Kidney tubule cell (primary cell): Measurements from ENCODE around the gene EMP3.
A peak's percentile ranks its signal among the peaks of the same experiment; 100 is the strongest.
"Not testable (repeated sequence)": the region's sequence is repeated elsewhere in the genome, so short reads cannot be mapped to it uniquely, and the experiment has no call there.

Source experiments
- DNase-seq: peaks from one replicate; pipeline ENCODE4 v3.0.0-alpha.2; 2018; ENCODE audit warnings: low spot score

The EMP3 gene

GRCh38 chr19:48348045-48348444 lies 22.7 kb downstream of the EMP3 start:
- DNase-seq: no peak

GRCh38 chr19:48348737-48349136 lies 23.4 kb downstream of the EMP3 start:
- DNase-seq: no peak

GRCh38 chr19:48350856-48351255 lies 25.5 kb downstream of the EMP3 start:
- DNase-seq: no peak

GRCh38 chr19:48351341-48351752 lies 26.0 kb downstream of the EMP3 start:
- peak; percentile 46 for DNase-seq

GRCh38 chr19:48353677-48354076 lies 28.3 kb downstream of the EMP3 start:
- peak; percentile 27 for DNase-seq

GRCh38 chr19:48354332-48354992 lies 29.1 kb downstream of the EMP3 start:
- DNase-seq: peak; percentile 24

GRCh38 chr19:48355365-48355954 lies 30.1 kb downstream of the EMP3 start:
- no peak for DNase-seq

- no peak for DNase-seq
Observed at GRCh38 chr19:48359123-48359522, 33.8 kb downstream of the EMP3 start.

GRCh38 chr19:48361912-48362311 lies 36.6 kb downstream of the EMP3 start:
- DNase-seq: no peak

GRCh38 chr19:48362716-48363499 lies 37.6 kb downstream of the EMP3 start:
- DNase-seq: peak; percentile 97

- DNase-seq: no peak
Observed at GRCh38 chr19:48363500-48363809, 38.1 kb downstream of the EMP3 start.

GRCh38 chr19:48363810-48364597 lies 38.7 kb downstream of the EMP3 start, which contains the start of the genes SYNGR4 and TMEM143:
Gene SYNGR4, plus strand, starts transcription at chr19:48364367. Its CDS starts 1,476 bp downstream, at chr19:48365843.
Gene TMEM143, minus strand, starts transcription at chr19:48363940. Its CDS starts 20 bp downstream, at chr19:48363920.
- DNase-seq: peak; percentile 99

- no peak for DNase-seq
Observed at GRCh38 chr19:48364598-48365348, 39.4 kb downstream of the EMP3 start.

- DNase-seq: no peak
Observed at GRCh38 chr19:48365602-48366001, 40.2 kb downstream of the EMP3 start.

- no peak for DNase-seq
Observed at GRCh38 chr19:48367855-48368254, 42.5 kb downstream of the EMP3 start.

- DNase-seq: peak; percentile 15
Observed at GRCh38 chr19:48368936-48369335, 43.6 kb downstream of the EMP3 start.

GRCh38 chr19:48370955-48371354 lies 45.6 kb downstream of the EMP3 start:
- DNase-seq: no peak

GRCh38 chr19:48371367-48371766 lies 46.0 kb downstream of the EMP3 start:
- DNase-seq: no peak

GRCh38 chr19:48371771-48372170 lies 46.4 kb downstream of the EMP3 start:
- DNase-seq: not testable (repeated sequence)

GRCh38 chr19:48372904-48373303 lies 47.6 kb downstream of the EMP3 start:
- DNase-seq: peak; percentile 59

- no peak for DNase-seq
Observed at GRCh38 chr19:48373567-48373966, 48.2 kb downstream of the EMP3 start.

GRCh38 chr19:48378194-48378570 lies 52.8 kb downstream of the EMP3 start:
- no peak for DNase-seq
